IMR-90 (cell line): Measurements from ENCODE around the gene EFEMP1. TPM values are rescaled to one million over a fixed set of nuclear protein-coding genes. Genes with fewer than 3 reads are reported as not detected.
A peak's percentile ranks its signal among the peaks of the same experiment; 100 is the strongest.

Experiments
- ATAC-seq: fragments of 200-7000 bp; cut with Tn5 transposase; 2 replicates; pipeline ENCODE4 v1.9.1; 2020; ENCODE audit warnings: low read depth, mild to moderate bottlenecking, moderate library complexity
- BruUV-seq: library from RNA; stranded (reverse); fragments of 400-500 nt; replicated peaks from 2 replicates; lab custom pipeline; 2021; lab: Mats Ljungman, UMichigan
- CTCF ChIA-PET: fragments of 300-600 bp; formaldehyde crosslinking; extraction: SDS; loops from one replicate; lab custom pipeline; 2021; ENCODE audit warnings: antibody characterized with exemption; lab: Yijun Ruan, JAX
- POLR2A ChIA-PET: fragments of 300-600 bp; sonication (Branson Sonifier 250); formaldehyde crosslinking; loops from one replicate; lab custom pipeline; 2022; ENCODE audit warnings: antibody characterized with exemption; ENCODE audit not compliant: unreplicated experiment; lab: Charles Lee
- DNase-seq: peaks from one replicate; pipeline ENCODE4 v3.0.0; 2013
- H2AFZ ChIP-seq: replicated peaks from 2 replicates; pipeline ENCODE3; 2013; ENCODE audit warnings: low read length, mild to moderate bottlenecking; ENCODE audit not compliant: poor library complexity
- H2AK5ac ChIP-seq: 2 replicates; pipeline ENCODE4 v1.6.1; 2013; ENCODE audit warnings: low read depth, low read length, inconsistent platforms
- H2AK9ac ChIP-seq: replicated peaks from 2 replicates; pipeline ENCODE3; 2013; ENCODE audit warnings: mild to moderate bottlenecking, low read depth, low read length, moderate library complexity; ENCODE audit not compliant: poor library complexity
- H2BK120ac ChIP-seq: 2 replicates; pipeline ENCODE4 v1.6.1; 2013; ENCODE audit warnings: low read depth, low read length, inconsistent platforms
- H2BK15ac ChIP-seq: 3 replicates; pipeline ENCODE4 v1.6.1; 2013; ENCODE audit warnings: low read depth, low read length, inconsistent platforms
- H2BK20ac ChIP-seq: 2 replicates; pipeline ENCODE4 v1.6.1; 2013; ENCODE audit warnings: low read depth, mild to moderate bottlenecking, inconsistent platforms, low read length, moderate library complexity
- H2BK5ac ChIP-seq: 2 replicates; pipeline ENCODE4 v1.6.1; 2013; ENCODE audit warnings: mild to moderate bottlenecking, low read depth, low read length, inconsistent platforms; ENCODE audit not compliant: poor library complexity, severe bottlenecking
- H3K14ac ChIP-seq: replicated peaks from 2 replicates; pipeline ENCODE4 v1.6.1; 2013; ENCODE audit warnings: low read depth, low read length, inconsistent platforms
- H3K18ac ChIP-seq: 2 replicates; pipeline ENCODE4 v1.6.1; 2013; ENCODE audit warnings: low read depth, low read length, control low read depth
- H3K23ac ChIP-seq: 2 replicates; pipeline ENCODE4 v1.6.1; 2013; ENCODE audit warnings: low read depth, low read length, inconsistent platforms
- H3K27ac ChIP-seq: 2 replicates; pipeline ENCODE4 v1.5.1; 2013; ENCODE audit warnings: mild to moderate bottlenecking, control low read depth, low read length; ENCODE audit not compliant: insufficient read depth
- H3K27me3 ChIP-seq: 2 replicates; pipeline ENCODE4 v1.6.1; 2013; ENCODE audit warnings: low read length; ENCODE audit not compliant: control insufficient read depth, insufficient read depth
- H3K36me3 ChIP-seq: 2 replicates; pipeline ENCODE4 v1.6.1; 2013; ENCODE audit warnings: low read length, mixed read lengths; ENCODE audit not compliant: control insufficient read depth, insufficient read depth
- H3K4ac ChIP-seq: 2 replicates; pipeline ENCODE4 v1.6.1; 2013; ENCODE audit warnings: low read depth, low read length, inconsistent platforms
- H3K4me1 ChIP-seq: 2 replicates; pipeline ENCODE4 v1.6.1; 2013; ENCODE audit warnings: low read length, mixed read lengths; ENCODE audit not compliant: control insufficient read depth, insufficient read depth
- H3K4me2 ChIP-seq: 2 replicates; pipeline ENCODE4 v1.6.1; 2013; ENCODE audit warnings: low read depth, mild to moderate bottlenecking, control low read depth, low read length, moderate library complexity
- H3K4me3 ChIP-seq: 2 replicates; pipeline ENCODE4 v1.5.1; 2013; ENCODE audit warnings: low read depth, mild to moderate bottlenecking, control low read depth, low read length, moderate library complexity; ENCODE audit not compliant: insufficient read depth
- H3K56ac ChIP-seq: 2 replicates; pipeline ENCODE4 v1.6.1; 2013; ENCODE audit warnings: low read length, inconsistent platforms; ENCODE audit not compliant: insufficient read depth; ENCODE audit errors: extremely low read depth
- H3K79me1 ChIP-seq, 2 experiments: 2 replicates each; pipeline ENCODE4 v1.6.1; 2013; ENCODE audit warnings: low read length in 2 of 2, inconsistent platforms in 1 of 2, low read depth in 1 of 2
- H3K9ac ChIP-seq: 2 replicates; pipeline ENCODE4 v1.6.1; 2013; ENCODE audit warnings: low read depth, low read length, control low read depth
- H3K9me1 ChIP-seq: 2 replicates; pipeline ENCODE4 v1.6.1; 2013; ENCODE audit warnings: low read length, inconsistent platforms; ENCODE audit not compliant: insufficient read depth
- H3K9me3 ChIP-seq: 2 replicates; pipeline ENCODE4 v1.6.1; 2013; ENCODE audit warnings: low read length; ENCODE audit not compliant: control insufficient read depth, insufficient read depth
- H4K20me1 ChIP-seq: 2 replicates; pipeline ENCODE4 v1.6.1; 2013; ENCODE audit warnings: low read length, inconsistent platforms; ENCODE audit not compliant: insufficient read depth
- H4K5ac ChIP-seq: 2 replicates; pipeline ENCODE4 v1.6.1; 2013; ENCODE audit warnings: mild to moderate bottlenecking, low read depth, low read length, control low read depth
- H4K8ac ChIP-seq, 2 experiments: 2 replicates each; pipeline ENCODE4 v1.6.1; 2013; ENCODE audit warnings: low read depth in 2 of 2, low read length in 2 of 2, control low read depth in 1 of 2, inconsistent platforms in 1 of 2
- H4K91ac ChIP-seq: 2 replicates; pipeline ENCODE4 v1.6.1; 2013; ENCODE audit warnings: low read depth, low read length, inconsistent platforms; ENCODE audit not compliant: insufficient read depth
- CEBPB ChIP-seq: IDR thresholded peaks from 2 replicates; pipeline ENCODE4 v1.6.1; 2012; ENCODE audit warnings: low read depth, low read length, improper control_type of control experiment
- MXI1 ChIP-seq: IDR thresholded peaks from 2 replicates; pipeline ENCODE4 v1.6.1; 2012; ENCODE audit warnings: low read depth, mild to moderate bottlenecking, low read length, moderate library complexity, borderline replicate concordance
- WGBS, 2 experiments: methylation state at CpG; one replicate each; pipeline versions ENCODE4 v1.1.5 to v1.1.7; 2013; ENCODE audit warnings: missing lambda C conversion rate in 2 of 2; ENCODE audit not compliant: insufficient read length in 1 of 2; ENCODE audit errors: extremely low coverage in 2 of 2; 5-methylcytosine and 5-hydroxymethylcytosine counted together
- dilution Hi-C: fragments of 300-500 bp; cut with HindIII; formaldehyde crosslinking; loops from one replicate; pipeline ENCODE4 v1.14.3; 2018; ENCODE audit warnings: low sequenced_read_pairs; ENCODE audit not compliant: unreplicated experiment
- in situ Hi-C: fragments of 300-500 bp; cut with MboI; formaldehyde crosslinking; loops from 3 replicates; pipeline ENCODE4 v1.14.3; 2019; ENCODE audit warnings: low sequenced_read_pairs, inconsistent platforms, mixed read lengths
- intact Hi-C: fragments of 100-400 bp; cut with micrococcal nuclease; formaldehyde crosslinking; loops from 2 replicates; pipeline ENCODE4 v1.10.0; 2022
- polyA plus RNA-seq, 3 experiments: library from polyadenylated mRNA; depleted of rRNA; stranded (reverse); fragments of >200 nt; gene quantifications; 2 replicates each; pipeline ENCODE4 v1.2.3, GENCODE V29; 2012; ENCODE audit warnings: low replicate concordance in 1 of 3
- total RNA-seq: library from RNA; depleted of rRNA; stranded (reverse); fragments of >200 nt; gene quantifications from 2 replicates; pipeline ENCODE4 v1.2.3, GENCODE V29; 2012

The EFEMP1 gene
- total and polyA plus RNA-seq, 2 of the 4 experiments (the other 2 are of a cell fraction): 214 to 219 TPM

DNA sequence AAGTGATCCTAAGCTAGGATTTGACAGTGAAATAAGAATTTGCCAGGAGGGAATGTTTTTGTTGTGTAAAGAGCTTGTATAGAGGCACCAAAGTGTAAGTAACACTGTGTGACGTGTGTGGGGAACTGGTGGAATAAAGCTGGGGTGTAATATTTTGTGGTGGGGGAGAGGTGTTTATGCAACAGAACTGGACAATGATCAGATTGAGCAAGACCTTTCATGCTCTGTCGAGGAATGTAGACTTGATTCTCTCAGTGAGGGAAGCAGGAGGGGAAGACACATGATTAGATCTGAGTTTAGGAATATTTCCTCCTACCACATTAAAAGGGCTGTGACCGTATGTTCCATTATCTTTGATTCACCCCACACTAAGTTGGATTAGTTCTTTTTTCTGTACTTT lies 43.6 kb downstream of the EFEMP1 start:
- peak overlapping the region; percentile 19; the same call in 1 of the 2 replicates for H4K5ac ChIP-seq
- no TSS peak for BruUV-seq
- no peak overlapping the region for H3K9ac ChIP-seq
- peaks cover 26% of the 10 kb centered on the region for H3K9me1 ChIP-seq
- H2AK5ac ChIP-seq: no peak overlapping the region
- H2BK20ac ChIP-seq: 0 out of 2 replicates have a peak overlapping the region, but pooled peaks have one; percentile 8
- peak overlapping the region in 1 of 2 experiments; percentile 26; a peak in 2 of 4 replicates for H4K8ac ChIP-seq
- H3K4me1 ChIP-seq: peaks cover 30% of the 10 kb centered on the region
- no peak overlapping the region for H4K91ac ChIP-seq
- POLR2A ChIA-PET: no interaction called here
- H3K4ac ChIP-seq: no peak overlapping the region
- TF ChIP-seq CEBPB (peak; percentile 73), MXI1 (no peak)
- H2AFZ ChIP-seq: no peak overlapping the region
- no peak overlapping the region for H2BK15ac ChIP-seq
- no peak overlapping the region for H3K27ac ChIP-seq
- H3K27me3 ChIP-seq: no peaks in the 10 kb centered on the region
- no peak overlapping the region for H2AK9ac ChIP-seq
- CTCF ChIA-PET: no interaction called here
- H3K56ac ChIP-seq: no peak overlapping the region
- peak overlapping the region; percentile 39; the same call in 1 of the 2 replicates for H3K23ac ChIP-seq
- no peak overlapping the region for H3K4me2 ChIP-seq
- peaks cover 6 to 25% of the 10 kb centered on the region in 2 experiments; a peak in 3 of 4 replicates for H3K79me1 ChIP-seq
- peaks cover 36% of the 10 kb centered on the region for H3K36me3 ChIP-seq
- no peak overlapping the region for H3K4me3 ChIP-seq
- peak; percentile 44 for DNase-seq
- H2BK5ac ChIP-seq: peak overlapping the region; percentile 97
- H3K14ac ChIP-seq: no peak overlapping the region
- peak; percentile 16; the same call in 1 of the 2 replicates for ATAC-seq
- in situ Hi-C loops (no loop called here), dilution Hi-C loops (no loop called here), intact Hi-C loops (no loop called here)
- WGBS, 2 experiments: 83% methylated on average over 1 of the region's 3 CpGs; no CpG with 5 or more reads in 1 of the 2 experiments
- 0 out of 2 replicates have a peak overlapping the region, but pooled peaks have one; percentile 14 for H2BK120ac ChIP-seq
- peak overlapping the region; percentile 63; the same call in 1 of the 2 replicates for H3K18ac ChIP-seq
- H3K9me3 ChIP-seq: no peaks in the 10 kb centered on the region
- no peaks in the 10 kb centered on the region for H4K20me1 ChIP-seq
